ENCODE results near the gene IDI1.
"Not testable (repeated sequence)": the region's sequence is repeated elsewhere in the genome, so short reads cannot be mapped to it uniquely, and the experiment has no call there.

The IDI1 gene

GRCh38 chr10:1063232-1063865 lies 14.4 kb upstream of the IDI1 start:
- DNase-seq (ENCODE audit: low spot score): no peak

DNA sequence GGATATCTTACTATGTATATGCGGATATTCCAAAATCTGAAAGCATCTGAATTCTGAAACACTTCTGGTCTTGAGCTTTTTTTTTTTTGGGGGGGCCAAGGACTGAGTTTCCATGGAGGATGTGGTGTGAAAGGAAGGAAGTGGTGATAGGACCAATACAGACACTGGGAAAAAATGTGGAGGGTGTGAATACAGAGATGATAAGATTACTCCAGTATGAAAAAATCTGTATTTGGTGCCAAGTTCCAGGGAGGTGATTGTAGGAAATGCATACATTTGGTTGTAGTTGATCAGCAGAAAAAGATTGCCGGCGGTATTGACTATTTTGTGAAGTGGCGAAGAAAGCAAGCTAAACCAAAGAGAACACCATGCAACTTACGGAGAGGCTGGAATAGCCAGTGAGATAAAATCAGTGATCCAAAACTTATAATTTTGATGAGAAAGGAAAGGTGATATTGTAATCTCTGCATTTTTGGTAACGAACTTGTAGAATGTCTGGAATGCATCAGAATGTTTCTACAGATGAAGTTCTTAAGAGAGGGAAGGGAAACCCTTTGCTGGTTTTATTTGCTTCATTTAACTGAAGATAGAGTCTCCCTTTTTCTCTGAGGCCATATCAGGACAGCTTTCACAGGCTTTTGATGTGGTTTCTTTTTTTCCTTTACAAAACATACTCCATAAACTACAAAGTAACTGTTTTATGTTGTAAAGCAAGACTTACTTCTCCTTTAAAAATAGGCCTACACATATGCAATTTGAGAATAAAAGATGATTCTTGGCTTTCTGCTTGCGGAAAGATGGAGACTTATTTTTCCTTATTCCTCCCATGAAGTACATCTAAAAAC lies 13.2 kb upstream of the IDI1 start:
- DNase-seq (ENCODE audit: low spot score): no peak

DNA sequence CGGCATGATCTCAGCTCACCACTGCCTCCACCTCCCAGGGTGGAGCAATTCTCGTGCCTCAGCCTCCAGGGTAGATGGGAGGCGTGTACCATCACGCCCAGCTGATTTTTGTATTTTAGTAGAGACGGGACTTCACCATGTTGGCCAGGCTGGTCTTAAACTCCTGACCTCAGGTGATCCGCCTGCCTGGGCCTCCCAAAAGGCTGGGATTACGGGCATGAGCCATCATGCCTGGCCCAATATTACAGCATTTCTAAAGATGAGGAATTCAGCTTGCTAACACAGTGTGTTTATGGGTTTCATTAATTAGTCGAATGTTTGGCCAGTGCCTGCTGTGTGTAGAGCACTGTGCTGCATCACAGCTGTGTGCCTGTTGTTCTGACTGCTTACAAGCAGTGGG lies 11.0 kb upstream of the IDI1 start:
- no peak for DNase-seq (ENCODE audit: low spot score)

DNA sequence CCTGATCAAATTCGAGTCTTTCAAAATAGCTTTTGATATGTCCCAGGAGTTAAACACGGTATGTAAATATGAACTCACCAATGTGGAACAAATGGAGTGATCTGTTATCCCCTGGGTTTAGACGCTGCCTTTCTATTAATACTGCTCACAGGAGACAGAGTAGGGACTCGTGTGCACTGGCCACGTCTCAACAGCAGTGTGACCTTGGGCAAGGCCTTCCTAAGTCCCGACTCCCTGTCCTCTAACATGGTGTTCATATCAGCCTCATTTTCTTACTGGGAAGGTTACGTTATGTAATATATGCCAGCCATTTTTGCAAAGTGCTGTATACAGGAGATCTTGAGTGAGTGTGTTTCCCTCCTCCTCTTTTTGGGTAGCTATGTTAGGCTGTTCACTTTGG lies 9.1 kb upstream of the IDI1 start:
- DNase-seq (ENCODE audit: low spot score): no peak

- DNase-seq (ENCODE audit: low spot score): peak; percentile 57
Measured at GRCh38 chr10:1057106-1057657, 8.3 kb upstream of the IDI1 start.

DNA sequence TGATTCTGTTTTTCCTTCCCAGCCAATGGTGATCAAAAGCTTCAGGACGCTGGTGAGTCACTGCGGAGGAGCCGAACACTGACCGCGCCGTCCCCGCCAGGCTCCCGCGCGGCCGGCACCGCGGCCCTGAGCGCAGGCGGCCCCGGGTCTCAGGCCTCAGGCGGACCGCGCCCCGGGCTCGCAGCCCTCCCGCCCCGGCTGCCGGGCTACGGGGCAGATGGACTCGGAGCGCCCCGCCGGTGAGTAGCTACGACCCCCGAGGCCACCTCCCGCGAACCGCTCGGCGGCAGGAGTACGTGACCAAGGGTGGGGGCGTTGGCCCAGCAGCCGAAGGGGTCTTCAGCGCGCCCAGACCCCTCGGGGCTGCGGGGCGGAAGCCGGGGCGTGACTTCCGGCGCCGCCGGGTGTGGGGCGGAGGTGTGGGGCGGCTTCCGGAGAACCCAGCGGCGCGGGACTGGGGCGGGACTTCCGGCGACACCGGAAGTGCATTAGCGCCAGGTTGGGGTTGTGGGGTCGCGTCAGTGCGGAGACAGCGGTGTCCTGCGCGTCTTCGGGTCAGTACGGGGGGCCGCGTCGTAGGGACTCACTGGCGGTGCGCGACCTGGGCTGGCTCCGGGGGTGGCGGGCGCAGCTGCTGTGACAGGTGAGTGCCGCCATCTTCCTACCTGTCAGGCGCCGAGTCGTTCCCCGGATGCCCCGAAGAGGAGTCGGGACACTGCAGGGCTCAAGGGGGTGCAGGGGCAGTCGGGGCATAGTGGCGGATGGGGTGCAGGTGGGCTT lies 7.6 kb upstream of the IDI1 start, which contains the start of gene WDR37:
Gene WDR37, plus strand, starts transcription at position 60 of the 780 bp plus-strand sequence. CDS start 15,771 bp downstream, outside the sequence.
- peak; percentile 94 for DNase-seq (ENCODE audit: low spot score)

- no peak for DNase-seq (ENCODE audit: low spot score)
Measured at GRCh38 chr10:1054684-1055083, 5.8 kb upstream of the IDI1 start.

- DNase-seq (ENCODE audit: low spot score): no peak
Measured at GRCh38 chr10:1050554-1050953, 1.6 kb upstream of the IDI1 start.

- DNase-seq (ENCODE audit: low spot score): no peak
Measured at GRCh38 chr10:1050145-1050544, 1.2 kb upstream of the IDI1 start.

GRCh38 chr10:1049425-1049958 lies 573 bp upstream of the IDI1 start:
- no peak for DNase-seq (ENCODE audit: low spot score)

DNA sequence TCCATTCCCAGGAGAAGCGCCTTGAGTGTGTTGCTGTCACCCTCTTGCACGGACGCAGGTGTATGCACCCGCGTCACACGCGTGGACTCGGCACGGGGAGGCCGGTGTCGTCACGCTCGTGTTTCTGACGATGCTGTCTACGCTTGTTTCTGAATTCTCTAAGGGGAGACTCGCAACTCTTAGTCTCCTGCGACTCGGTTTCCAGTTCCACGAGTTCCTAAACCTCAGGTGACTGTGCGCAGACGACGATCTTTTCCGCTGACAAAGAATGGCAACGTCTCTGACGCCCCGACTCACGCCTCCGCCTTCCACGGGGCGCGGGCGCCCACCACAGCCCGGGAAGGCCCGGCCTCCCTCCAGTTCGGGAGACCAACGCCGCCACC lies 579 bp downstream of the IDI1 start:
- no peak for DNase-seq (ENCODE audit: low spot score)

GRCh38 chr10:1047937-1048336 lies 982 bp downstream of the IDI1 start:
- no peak for DNase-seq (ENCODE audit: low spot score)

GRCh38 chr10:1045415-1045814 lies 3.5 kb downstream of the IDI1 start:
- DNase-seq (ENCODE audit: low spot score): no peak

DNA sequence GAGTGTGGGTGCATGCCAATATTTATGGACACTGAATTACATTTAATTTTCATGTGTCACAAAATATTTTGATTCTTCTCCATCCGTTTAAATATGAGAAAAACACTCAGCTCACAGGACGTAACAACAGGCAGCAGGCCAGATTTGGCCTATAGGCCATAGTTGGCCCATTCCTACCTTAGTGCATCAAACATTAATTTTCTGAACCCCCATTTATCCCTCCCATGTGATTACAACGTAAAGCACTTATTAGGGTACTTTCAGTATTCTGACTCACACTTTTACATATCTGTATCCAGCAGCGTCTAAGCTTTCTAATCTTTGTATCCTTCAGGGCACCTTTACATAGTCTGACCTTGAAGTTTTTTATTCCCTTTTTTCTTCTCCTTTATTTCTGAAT lies 4.0 kb downstream of the IDI1 start:
- no peak for DNase-seq (ENCODE audit: low spot score)

DNA sequence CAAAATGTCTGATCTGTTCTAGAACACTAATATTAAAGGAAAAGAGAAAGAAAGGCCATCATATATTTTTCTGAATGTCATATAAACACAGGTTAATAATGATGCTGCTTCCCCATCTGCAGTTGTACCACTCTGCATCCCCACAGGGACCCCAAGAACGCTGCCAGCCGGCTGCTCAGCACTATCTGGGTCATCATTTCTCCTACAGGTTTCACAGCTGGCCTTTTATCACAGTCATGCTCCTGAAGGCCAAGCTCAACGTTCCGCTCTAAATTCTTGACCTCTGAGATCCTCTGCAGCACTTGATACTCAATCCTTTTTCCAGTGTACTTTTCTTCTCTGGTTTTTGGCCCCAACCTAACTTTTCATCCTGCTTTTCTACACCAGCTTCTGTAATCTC lies 4.8 kb downstream of the IDI1 start:
- no peak for DNase-seq (ENCODE audit: low spot score)

- no peak for DNase-seq (ENCODE audit: low spot score)
Measured at GRCh38 chr10:1043532-1043995, 5.4 kb downstream of the IDI1 start.

DNA sequence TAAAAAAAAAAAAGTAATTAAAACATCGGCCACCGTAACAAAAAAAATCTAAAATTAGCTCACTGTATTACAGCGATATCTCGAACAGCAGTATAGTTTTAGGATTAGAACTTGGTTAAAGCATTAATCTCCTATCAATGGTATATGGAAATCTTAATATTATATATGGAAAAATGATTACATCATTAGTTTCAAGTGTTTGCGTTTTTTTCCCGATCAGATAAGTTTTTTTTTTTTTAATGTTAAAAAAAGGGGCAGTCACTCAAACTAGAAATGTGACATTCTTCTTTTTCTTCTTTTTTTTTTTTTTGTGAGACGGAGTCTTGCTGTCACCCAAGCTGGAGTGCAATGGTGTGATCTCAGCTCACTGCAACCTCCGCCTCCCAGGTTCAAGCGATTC lies 7.4 kb downstream of the IDI1 start:
- no peak for DNase-seq (ENCODE audit: low spot score)

DNA sequence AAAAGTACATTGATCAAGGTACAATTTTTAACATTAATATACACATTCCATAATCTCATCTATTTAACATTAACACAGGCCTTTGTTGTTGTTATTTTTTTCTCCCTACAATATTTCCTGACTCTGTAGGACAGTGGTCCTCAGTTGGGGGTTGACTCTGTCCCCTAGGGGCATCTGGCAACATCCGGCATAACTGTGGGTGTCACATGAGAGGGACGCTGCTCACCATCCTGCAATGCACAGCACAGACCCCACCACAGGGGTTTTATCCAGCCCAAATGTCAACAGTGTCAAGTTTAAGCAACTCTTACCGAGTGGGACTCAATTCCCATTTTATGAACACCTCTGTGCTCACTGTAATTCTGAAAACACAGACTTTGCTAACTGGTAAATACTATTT lies 8.8 kb downstream of the IDI1 start:
- DNase-seq (ENCODE audit: low spot score): no peak

- DNase-seq (ENCODE audit: low spot score): not testable (repeated sequence)
Measured at GRCh38 chr10:1038769-1039168, 10.2 kb downstream of the IDI1 start.

DNA sequence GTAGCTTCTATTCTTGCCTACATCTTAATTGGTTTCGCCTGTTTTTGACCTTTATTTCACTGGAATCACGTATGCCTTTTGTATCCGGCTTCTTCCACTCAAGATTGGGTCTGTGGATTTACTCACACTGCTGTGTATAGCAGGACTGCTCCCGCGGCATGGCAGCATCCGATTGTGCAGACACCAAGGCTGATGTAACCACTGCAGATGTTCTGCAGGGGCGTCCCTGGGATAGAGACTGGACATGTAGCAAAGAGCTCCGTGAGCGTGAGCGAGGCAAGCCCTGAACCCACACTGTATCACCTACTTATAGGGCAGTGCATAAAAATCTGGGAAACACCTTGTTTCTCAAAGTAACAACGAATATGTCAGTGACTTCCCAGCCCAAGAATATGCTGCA lies 11.8 kb downstream of the IDI1 start:
- no peak for DNase-seq (ENCODE audit: low spot score)

- no peak for DNase-seq (ENCODE audit: low spot score)
Measured at GRCh38 chr10:1036341-1036791, 12.6 kb downstream of the IDI1 start.

DNA sequence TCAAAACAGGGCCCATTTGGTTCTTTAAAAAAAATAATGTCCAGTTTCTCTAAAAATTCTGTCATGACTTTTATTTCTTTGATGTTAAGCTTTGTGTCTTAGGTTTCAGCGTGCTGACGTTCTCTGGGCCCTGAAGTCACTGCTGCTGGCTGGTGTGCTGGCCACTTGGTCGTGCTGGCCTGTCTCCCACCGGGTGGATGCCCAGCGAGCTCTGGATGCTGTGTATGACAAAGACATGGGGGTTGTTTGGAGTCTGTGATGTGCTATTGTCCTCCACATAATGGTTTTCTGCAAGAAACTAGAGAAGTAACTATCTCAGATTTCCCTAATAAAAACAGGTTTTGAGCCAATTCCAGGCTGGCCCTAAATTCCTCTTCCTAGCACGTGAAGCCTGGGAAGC lies 13.7 kb downstream of the IDI1 start:
- no peak for DNase-seq (ENCODE audit: low spot score)

All from ecto neural progenitor cell (in vitro differentiated cells).